ENCODE data around the gene SPATA2L.
A peak's percentile ranks its signal among the peaks of the same experiment; 100 is the strongest.

Gene SPATA2L

DNA sequence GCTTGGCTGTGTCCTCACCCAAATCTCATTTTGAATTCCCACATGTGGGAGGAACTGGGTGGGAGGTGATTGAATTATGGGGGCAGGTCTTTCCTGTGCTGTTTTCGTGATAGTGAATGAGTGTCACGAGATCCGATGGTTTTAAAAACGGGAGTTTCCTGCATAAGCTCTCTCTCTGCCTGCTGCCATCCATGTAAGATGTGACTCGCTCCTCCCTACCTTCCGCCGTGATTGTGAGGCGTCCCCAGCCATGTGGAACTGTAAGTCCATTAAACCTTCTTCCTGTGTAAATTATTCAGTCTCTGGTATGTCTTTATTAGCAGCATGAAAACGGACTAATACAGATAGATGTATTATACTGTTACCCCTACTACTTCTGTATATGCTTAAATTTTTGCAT, 40.3 kb downstream of the SPATA2L start:
- H3K79me1 ChIP-seq (ENCODE audit: low read depth, low read length): peaks cover 18% of the 10 kb centered on the region
- no peak overlapping the region for H3K14ac ChIP-seq (ENCODE audit: low read length)
- H4K91ac ChIP-seq (ENCODE audit: low read depth, low read length, poor library complexity): no peak overlapping the region
- no peak overlapping the region for H3K23ac ChIP-seq (ENCODE audit: low read depth, low read length, poor library complexity)
- H3K4me1 ChIP-seq (ENCODE audit: control insufficient read depth in 2 of 2, insufficient read depth in 1 of 2, low read depth in 1 of 2, low read length in 2 of 2): peaks cover 4 to 8% of the 10 kb centered on the region in 2 donors
- no peak overlapping the region for H2BK5ac ChIP-seq (ENCODE audit: low read length)
- no peaks in the 10 kb centered on the region for H3K27me3 ChIP-seq (ENCODE audit: control insufficient read depth in 3 of 3, insufficient read depth in 3 of 3, low read depth in 1 of 3, low read length in 3 of 3)
- no peak overlapping the region for H3K9ac ChIP-seq (ENCODE audit: low read depth, low read length, poor library complexity)
- no peak overlapping the region for H2AK5ac ChIP-seq (ENCODE audit: low read depth, low read length)
- H2BK120ac ChIP-seq (ENCODE audit: low read depth, low read length): no peak overlapping the region
- no peak overlapping the region for H2BK15ac ChIP-seq (ENCODE audit: low read length)
- no peak overlapping the region for H3K4me2 ChIP-seq (ENCODE audit: insufficient read depth, low read length, poor library complexity, severe bottlenecking)
- H2BK12ac ChIP-seq (ENCODE audit: low read length): no peak overlapping the region
- H4K8ac ChIP-seq (ENCODE audit: low read depth, low read length): no peak overlapping the region
- peaks cover 6 to 10% of the 10 kb centered on the region in 2 donors for H3K9me3 ChIP-seq (replicated peaks in 1 of 2; ENCODE audit: control insufficient read depth in 2 of 2, insufficient read depth in 1 of 2, low read depth in 1 of 2, low read length in 2 of 2)
- no CpG with 5 or more reads among the region's 9 CpGs for WGBS, 2 donors (ENCODE audit: extremely low coverage in 2 of 2, insufficient read length in 2 of 2, insufficient replicate concordance in 1 of 2)
- no peak overlapping the region for H3K27ac ChIP-seq (replicated peaks; ENCODE audit: low read length)
- no peak overlapping the region for H2AFZ ChIP-seq (ENCODE audit: low read length)
- no peak overlapping the region for H3K18ac ChIP-seq (ENCODE audit: low read length)
- no peak for DNase-seq (ENCODE audit: low spot score)
- H3K36me3 ChIP-seq (replicated peaks in 1 of 2; ENCODE audit: control insufficient read depth in 2 of 2, insufficient read depth in 2 of 2, low read length in 2 of 2): peaks cover 30 to 70% of the 10 kb centered on the region in 2 donors
- no peak overlapping the region for H3K4ac ChIP-seq (ENCODE audit: low read length)
- H3K4me3 ChIP-seq (ENCODE audit: low read length in 2 of 2): no peak overlapping the region

DNA sequence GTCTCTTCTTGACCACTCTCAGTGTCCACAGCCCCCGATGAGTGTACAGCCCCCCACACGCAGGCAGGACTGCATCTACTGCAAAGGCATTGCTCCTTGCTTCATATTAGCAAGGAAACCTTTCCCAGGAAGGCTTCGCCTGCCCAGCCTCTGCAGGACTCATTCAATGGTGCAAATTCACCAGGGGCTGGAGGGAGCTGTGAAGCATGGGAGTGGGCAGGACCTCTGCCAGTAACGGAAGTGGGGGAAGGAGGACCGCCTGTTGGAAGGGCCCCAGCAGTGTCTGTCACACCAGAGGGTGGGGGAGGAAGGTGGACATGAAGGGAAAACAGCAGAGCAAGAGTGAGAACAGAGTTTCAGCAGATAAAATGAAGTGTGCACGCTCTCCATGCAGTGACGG, 41.4 kb downstream of the SPATA2L start:
- no peak overlapping the region for H2BK12ac ChIP-seq (ENCODE audit: low read length)
- H2BK120ac ChIP-seq (ENCODE audit: low read depth, low read length): no peak overlapping the region
- peaks cover 4 to 8% of the 10 kb centered on the region in 2 donors for H3K4me1 ChIP-seq (ENCODE audit: control insufficient read depth in 2 of 2, insufficient read depth in 1 of 2, low read depth in 1 of 2, low read length in 2 of 2)
- no peak overlapping the region for H3K9ac ChIP-seq (ENCODE audit: low read depth, low read length, poor library complexity)
- peaks cover 30 to 63% of the 10 kb centered on the region in 2 donors for H3K36me3 ChIP-seq (replicated peaks in 1 of 2; ENCODE audit: control insufficient read depth in 2 of 2, insufficient read depth in 2 of 2, low read length in 2 of 2)
- H3K23ac ChIP-seq (ENCODE audit: low read depth, low read length, poor library complexity): no peak overlapping the region
- no peak overlapping the region for H3K4me3 ChIP-seq (ENCODE audit: low read length in 2 of 2)
- H2BK15ac ChIP-seq (ENCODE audit: low read length): no peak overlapping the region
- peaks cover 21% of the 10 kb centered on the region for H3K79me1 ChIP-seq (ENCODE audit: low read depth, low read length)
- no peak overlapping the region for H4K91ac ChIP-seq (ENCODE audit: low read depth, low read length, poor library complexity)
- no peak overlapping the region for H2AFZ ChIP-seq (ENCODE audit: low read length)
- DNase-seq (ENCODE audit: low spot score): no peak
- H4K8ac ChIP-seq (ENCODE audit: low read depth, low read length): no peak overlapping the region
- no CpG with 5 or more reads among the region's 7 CpGs for WGBS, 2 donors (ENCODE audit: extremely low coverage in 2 of 2, insufficient read length in 2 of 2, insufficient replicate concordance in 1 of 2)
- no peaks in the 10 kb centered on the region for H3K27me3 ChIP-seq (ENCODE audit: control insufficient read depth in 3 of 3, insufficient read depth in 3 of 3, low read depth in 1 of 3, low read length in 3 of 3)
- H3K14ac ChIP-seq (ENCODE audit: low read length): no peak overlapping the region
- no peak overlapping the region for H2BK5ac ChIP-seq (ENCODE audit: low read length)
- no peak overlapping the region for H3K4me2 ChIP-seq (ENCODE audit: insufficient read depth, low read length, poor library complexity, severe bottlenecking)
- H3K9me3 ChIP-seq (replicated peaks in 1 of 2; ENCODE audit: control insufficient read depth in 2 of 2, insufficient read depth in 1 of 2, low read depth in 1 of 2, low read length in 2 of 2): peaks cover 0 to 7% of the 10 kb centered on the region in 2 donors
- no peak overlapping the region for H3K27ac ChIP-seq (replicated peaks; ENCODE audit: low read length)
- H2AK5ac ChIP-seq (ENCODE audit: low read depth, low read length): no peak overlapping the region
- H3K18ac ChIP-seq (ENCODE audit: low read length): no peak overlapping the region
- no peak overlapping the region for H3K4ac ChIP-seq (ENCODE audit: low read length)

DNA sequence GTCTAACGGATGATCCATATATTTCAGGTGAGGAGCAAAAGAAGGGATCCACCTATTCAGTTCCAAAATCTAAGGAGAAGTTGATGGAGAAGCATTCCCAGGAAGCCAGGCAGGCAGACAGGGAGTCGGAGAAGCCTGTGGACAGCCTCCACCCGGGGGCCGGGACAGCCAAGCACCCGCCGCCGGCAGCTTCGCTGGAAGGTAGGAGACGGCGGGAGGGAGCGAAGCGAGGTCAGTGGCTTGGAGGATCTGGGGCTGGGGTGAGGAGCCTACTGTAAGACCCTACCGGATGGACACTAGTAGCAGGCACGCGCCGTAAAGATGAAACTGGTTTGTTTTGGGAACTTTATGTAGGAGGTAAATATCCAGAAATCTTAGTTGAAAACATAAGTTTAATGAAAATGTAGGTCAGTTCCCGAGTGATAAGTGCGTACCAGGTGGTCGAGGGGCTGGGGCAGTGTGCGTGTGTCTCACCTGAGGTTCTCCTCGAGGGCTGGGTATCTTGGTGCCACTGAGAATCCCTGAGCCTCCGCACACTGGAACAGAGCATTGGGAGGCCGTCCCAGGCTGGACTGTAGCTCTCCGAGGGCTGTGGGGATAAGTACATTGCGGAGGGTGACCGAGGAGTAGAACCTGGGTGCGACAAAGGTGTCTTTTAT, 43.2 kb downstream of the SPATA2L start:
- H3K9me3 ChIP-seq (replicated peaks in 1 of 2; ENCODE audit: control insufficient read depth in 2 of 2, insufficient read depth in 1 of 2, low read depth in 1 of 2, low read length in 2 of 2): peaks cover 0 to under 1% of the 10 kb centered on the region in 2 donors
- H4K91ac ChIP-seq (ENCODE audit: low read depth, low read length, poor library complexity): no peak overlapping the region
- no peak overlapping the region for H2BK12ac ChIP-seq (ENCODE audit: low read length)
- DNase-seq (ENCODE audit: low spot score): no peak
- H3K27ac ChIP-seq (replicated peaks; ENCODE audit: low read length): peak overlapping the region; percentile 79
- H3K36me3 ChIP-seq (replicated peaks in 1 of 2; ENCODE audit: control insufficient read depth in 2 of 2, insufficient read depth in 2 of 2, low read length in 2 of 2): peaks cover 26 to 59% of the 10 kb centered on the region in 2 donors
- H3K27me3 ChIP-seq (ENCODE audit: control insufficient read depth in 3 of 3, insufficient read depth in 3 of 3, low read depth in 1 of 3, low read length in 3 of 3): no peaks in the 10 kb centered on the region
- H3K79me1 ChIP-seq (ENCODE audit: low read depth, low read length): peaks cover 24% of the 10 kb centered on the region
- H3K4me1 ChIP-seq (ENCODE audit: control insufficient read depth in 2 of 2, insufficient read depth in 1 of 2, low read depth in 1 of 2, low read length in 2 of 2): peaks cover 4 to 8% of the 10 kb centered on the region in 2 donors
- peak overlapping the region; percentile 96 for H2AFZ ChIP-seq (ENCODE audit: low read length)
- H4K8ac ChIP-seq (ENCODE audit: low read depth, low read length): peak overlapping the region; percentile 93
- no peak overlapping the region for H2AK5ac ChIP-seq (ENCODE audit: low read depth, low read length)
- peak overlapping the region; percentile 96 for H3K4me2 ChIP-seq (ENCODE audit: insufficient read depth, low read length, poor library complexity, severe bottlenecking)
- no peak overlapping the region for H2BK120ac ChIP-seq (ENCODE audit: low read depth, low read length)
- H3K4ac ChIP-seq (ENCODE audit: low read length): no peak overlapping the region
- H3K4me3 ChIP-seq (ENCODE audit: low read length in 2 of 2): peak overlapping the region; percentile 80 to 99
- peak overlapping the region; percentile 39 for H2BK5ac ChIP-seq (ENCODE audit: low read length)
- H2BK15ac ChIP-seq (ENCODE audit: low read length): peak overlapping the region; percentile 94
- H3K23ac ChIP-seq (ENCODE audit: low read depth, low read length, poor library complexity): peak overlapping the region; percentile 89
- H3K9ac ChIP-seq (ENCODE audit: low read depth, low read length, poor library complexity): peak overlapping the region; percentile 96
- peak overlapping the region; percentile 92 for H3K18ac ChIP-seq (ENCODE audit: low read length)
- H3K14ac ChIP-seq (ENCODE audit: low read length): peak overlapping the region; percentile 75
- no CpG with 5 or more reads among the region's 27 CpGs for WGBS, 2 donors (ENCODE audit: extremely low coverage in 2 of 2, insufficient read length in 2 of 2, insufficient replicate concordance in 1 of 2)

GRCh38 chr16:89657442-89658220, 43.9 kb downstream of the SPATA2L start, which contains the start of the genes CHMP1A and SPATA33:
TSS of gene CHMP1A (minus strand) at chr16:89657708. CDS start at chr16:89657588, 120 bp downstream.
TSS of gene SPATA33 (plus strand) at chr16:89657836. CDS start at chr16:89657912, 76 bp downstream.
- Histone ChIP-seq H3K18ac (ENCODE audit: low read length) (peak within 1 kb of the TSS; percentile 97), H2BK12ac (ENCODE audit: low read length) (no peak within 1 kb of the TSS), H4K8ac (ENCODE audit: low read depth, low read length) (peak within 1 kb of the TSS; percentile 93), H3K27ac (replicated peaks; ENCODE audit: low read length) (peak within 1 kb of the TSS; percentile 79), H3K4me2 (ENCODE audit: insufficient read depth, low read length, poor library complexity, severe bottlenecking) (peak within 1 kb of the TSS; percentile 96), H3K23ac (ENCODE audit: low read depth, low read length, poor library complexity) (peak within 1 kb of the TSS; percentile 97), H3K4me1 (ENCODE audit: control insufficient read depth in 2 of 2, insufficient read depth in 1 of 2, low read depth in 1 of 2, low read length in 2 of 2) (peaks cover 4 to 8% of the 10 kb centered on the region in 2 donors), H3K9me3 (replicated peaks in 1 of 2; ENCODE audit: control insufficient read depth in 2 of 2, insufficient read depth in 1 of 2, low read depth in 1 of 2, low read length in 2 of 2) (no peaks in the 10 kb centered on the region), H3K9ac (ENCODE audit: low read depth, low read length, poor library complexity) (peak within 1 kb of the TSS; percentile 99), H3K4me3 (ENCODE audit: low read length in 2 of 2) (peak within 1 kb of the TSS; percentile 80 to 99), H2AK5ac (ENCODE audit: low read depth, low read length) (peak within 1 kb of the TSS; percentile 84), H4K91ac (ENCODE audit: low read depth, low read length, poor library complexity) (no peak within 1 kb of the TSS), H2BK120ac (ENCODE audit: low read depth, low read length) (peak within 1 kb of the TSS; percentile 17), H3K27me3 (ENCODE audit: control insufficient read depth in 3 of 3, insufficient read depth in 3 of 3, low read depth in 1 of 3, low read length in 3 of 3) (no peaks in the 10 kb centered on the region), H2BK5ac (ENCODE audit: low read length) (peak within 1 kb of the TSS; percentile 39), H3K79me1 (ENCODE audit: low read depth, low read length) (peaks cover 25% of the 10 kb centered on the region), H3K14ac (ENCODE audit: low read length) (peak within 1 kb of the TSS; percentile 100), H3K4ac (ENCODE audit: low read length) (no peak within 1 kb of the TSS), H2AFZ (ENCODE audit: low read length) (peak within 1 kb of the TSS; percentile 96), H2BK15ac (ENCODE audit: low read length) (peak within 1 kb of the TSS; percentile 94), H3K36me3 (replicated peaks in 1 of 2; ENCODE audit: control insufficient read depth in 2 of 2, insufficient read depth in 2 of 2, low read length in 2 of 2) (peaks cover 26 to 53% of the 10 kb centered on the region in 2 donors)
- peak; percentile 89 for DNase-seq (ENCODE audit: low spot score)
- WGBS, 2 donors (ENCODE audit: extremely low coverage in 2 of 2, insufficient read length in 2 of 2, insufficient replicate concordance in 1 of 2): no CpG with 5 or more reads among the region's 99 CpGs

Data from neuronal stem cell (in vitro differentiated cells).